HEK293 (cell line): ENCODE data around the gene SERHL2.

ENCODE experiments used
- CTCF ChIA-PET: fragments of 350-600 bp; formaldehyde crosslinking; extraction: SDS; loops from one replicate; lab custom pipeline; 2021; ENCODE audit warnings: antibody characterized with exemption; lab: Yijun Ruan, JAX
- POLR2A ChIA-PET: fragments of 300-600 bp; formaldehyde crosslinking; extraction: SDS; loops from one replicate; lab custom pipeline; 2020; ENCODE audit warnings: antibody characterized with exemption, inconsistent platforms; lab: Yijun Ruan, JAX
- H3K27ac ChIP-seq: fragments of 200-500 bp; sonication (Bioruptor generic); 2 replicates; pipeline ENCODE4 v1.5.1; 2014; ENCODE audit warnings: low read depth, low read length, control low read depth, inconsistent platforms; ENCODE audit errors: extremely low read depth
- H3K36me3 ChIP-seq, 2 experiments: fragments of 200-500 bp in 1 of 2; sonication (Bioruptor generic) in 1 of 2; 1 replicate in 1 of 2; 2 replicates in 1 of 2; pipeline ENCODE4 v1.5.1; 2014 to 2017; ENCODE audit warnings: inconsistent platforms in 2 of 2, low read length in 2 of 2; ENCODE audit not compliant: control insufficient read depth in 2 of 2, insufficient read depth in 1 of 2
- H3K4me1 ChIP-seq: fragments of 200-500 bp; sonication (Bioruptor generic); 2 replicates; pipeline ENCODE4 v1.5.1; 2014; ENCODE audit warnings: mild to moderate bottlenecking, low read length, inconsistent platforms; ENCODE audit not compliant: control insufficient read depth, insufficient read depth
- H3K4me3 ChIP-seq: 2 replicates; pipeline ENCODE4 v1.5.1; 2011; ENCODE audit warnings: low read depth, mild to moderate bottlenecking, control low read depth, low read length, moderate library complexity
- H3K9me3 ChIP-seq: fragments of 200-500 bp; sonication (Bioruptor generic); 2 replicates; pipeline ENCODE4 v1.5.1; 2014; ENCODE audit warnings: low read depth, low read length, inconsistent platforms; ENCODE audit not compliant: control insufficient read depth, insufficient read depth
- IKZF3 ChIP-seq: fragments of 450-650 bp; IDR thresholded peaks from 2 replicates; pipeline ENCODE4 v1.5.0; 2018; ENCODE audit warnings: missing biosample characterization, mild to moderate bottlenecking, missing genetic modification characterization, moderate library complexity
- KLF17 ChIP-seq: fragments of 450-650 bp; formaldehyde crosslinking; IDR thresholded peaks from 2 replicates; pipeline ENCODE4 v1.5.1; 2016; ENCODE audit warnings: missing biosample characterization, missing genetic modification characterization
- PATZ1 ChIP-seq: fragments of 450-650 bp; formaldehyde crosslinking; IDR thresholded peaks from 2 replicates; pipeline ENCODE4 v1.5.1; 2016; ENCODE audit warnings: missing biosample characterization, missing genetic modification characterization
- PRDM10 ChIP-seq: fragments of 450-650 bp; formaldehyde crosslinking; IDR thresholded peaks from 2 replicates; pipeline ENCODE4 v1.5.1; 2016; ENCODE audit warnings: missing biosample characterization, missing genetic modification characterization
- PRDM4 ChIP-seq: fragments of 450-650 bp; formaldehyde crosslinking; IDR thresholded peaks from 2 replicates; pipeline ENCODE4 v1.5.1; 2017; ENCODE audit warnings: missing biosample characterization, missing genetic modification characterization
- SCRT2 ChIP-seq: fragments of 450-650 bp; formaldehyde crosslinking; IDR thresholded peaks from 2 replicates; pipeline ENCODE4 v1.5.1; 2016; ENCODE audit warnings: missing biosample characterization, missing genetic modification characterization
- SETDB1 ChIP-seq: IDR thresholded peaks from one replicate; pipeline ENCODE4 v1.6.1; 2017; ENCODE audit warnings: mild to moderate bottlenecking, low read length, moderate library complexity, mixed read lengths; ENCODE audit not compliant: insufficient read length
- SP2 ChIP-seq: fragments of 450-650 bp; formaldehyde crosslinking; IDR thresholded peaks from 2 replicates; pipeline ENCODE4 v1.5.1; 2016; ENCODE audit warnings: missing biosample characterization, missing genetic modification characterization
- ZBTB7A ChIP-seq: fragments of 450-650 bp; formaldehyde crosslinking; IDR thresholded peaks from 2 replicates; pipeline ENCODE4 v1.5.1; 2016; ENCODE audit warnings: low read depth, missing biosample characterization, missing genetic modification characterization
- ZNF114 ChIP-seq: fragments of 450-650 bp; formaldehyde crosslinking; IDR thresholded peaks from 2 replicates; pipeline ENCODE4 v1.5.0; 2017; ENCODE audit warnings: missing biosample characterization, missing genetic modification characterization
- ZNF2 ChIP-seq: fragments of 450-650 bp; formaldehyde crosslinking; IDR thresholded peaks from 2 replicates; pipeline ENCODE4 v1.5.1; 2016; ENCODE audit warnings: missing biosample characterization, missing genetic modification characterization
- ZNF211 ChIP-seq: fragments of 450-650 bp; formaldehyde crosslinking; IDR thresholded peaks from 2 replicates; pipeline ENCODE4 v1.5.1; 2016; ENCODE audit warnings: low read depth, missing biosample characterization, missing genetic modification characterization
- ZNF426 ChIP-seq: fragments of 450-650 bp; formaldehyde crosslinking; IDR thresholded peaks from 2 replicates; pipeline ENCODE4 v1.5.1; 2017; ENCODE audit warnings: missing biosample characterization, missing genetic modification characterization, mild to moderate bottlenecking, inconsistent platforms, moderate library complexity
- ZNF433 ChIP-seq: fragments of 450-650 bp; formaldehyde crosslinking; IDR thresholded peaks from 2 replicates; pipeline ENCODE4 v1.5.1; 2016; ENCODE audit warnings: missing biosample characterization, missing genetic modification characterization, low read depth
- ZNF600 ChIP-seq: fragments of 450-650 bp; formaldehyde crosslinking; IDR thresholded peaks from 2 replicates; pipeline ENCODE4 v1.5.1; 2016; ENCODE audit warnings: missing biosample characterization, missing genetic modification characterization
- ZNF704 ChIP-seq: fragments of 450-650 bp; formaldehyde crosslinking; IDR thresholded peaks from 2 replicates; pipeline ENCODE4 v1.5.1; 2016; ENCODE audit warnings: missing biosample characterization, missing genetic modification characterization
- ZNF830 ChIP-seq: fragments of 450-650 bp; IDR thresholded peaks from 2 replicates; pipeline ENCODE4 v1.5.0; 2018; ENCODE audit warnings: missing biosample characterization, missing genetic modification characterization, low read depth, mild to moderate bottlenecking, moderate library complexity
- ZSCAN23 ChIP-seq: fragments of 450-650 bp; formaldehyde crosslinking; IDR thresholded peaks from 2 replicates; pipeline ENCODE4 v1.5.1; 2016; ENCODE audit warnings: missing biosample characterization, missing genetic modification characterization
- ZXDB ChIP-seq: fragments of 450-650 bp; formaldehyde crosslinking; IDR thresholded peaks from 2 replicates; pipeline ENCODE4 v1.5.1; 2016; ENCODE audit warnings: missing biosample characterization, missing genetic modification characterization

SERHL2 gene

GRCh38 chr22:42561856-42562255, 8.1 kb downstream of the SERHL2 start:
- Histone ChIP-seq H3K36me3 (peaks cover 0 to 2% of the 10 kb centered on the region in 2 experiments; a peak in 2 of 3 replicates), H3K27ac (0 out of 2 replicates have a peak overlapping the region, but pooled peaks have one; percentile 16), H3K4me1 (no peaks in the 10 kb centered on the region), H3K9me3 (no peaks in the 10 kb centered on the region), H3K4me3 (no peak overlapping the region)
- no peak for TF ChIP-seq ZNF704
- no peak for TF ChIP-seq PRDM4 (tag by site-specific recombination)
- TF ChIP-seq SETDB1, result no peak
- TF ChIP-seq ZNF114 (tag by site-specific recombination), result no peak
- no peak for TF ChIP-seq ZNF2 (tag by site-specific recombination)
- TF ChIP-seq PRDM10 (tag by site-specific recombination), result peak; percentile 77
- TF ChIP-seq ZSCAN23, result no peak
- ChIA-PET CTCF (interaction anchor here (0.8 to 3.7 kb wide), 14 partner anchors 8 to 87 kb away, joined by 3 to 31 read pairs (median 8); partner anchors contain the start of gene SERHL2), POLR2A (interaction anchor here (0.5 to 1.2 kb wide), 2 partner anchors 20 to 707 kb away, joined by 3 to 5 read pairs; no protein-coding TSS in a partner anchor)

- H3K4me3 ChIP-seq, result no peak overlapping the region
- TF ChIP-seq SCRT2 (tag by site-specific recombination) (no peak), ZNF830 (tag by site-specific recombination) (no peak), IKZF3 (tag by site-specific recombination) (no peak), KLF17 (no peak), SP2 (tag by site-specific recombination) (peak; percentile 15; the same call in 1 of the 2 replicates), ZXDB (tag by site-specific recombination) (no peak), ZNF433 (no peak), PATZ1 (tag by site-specific recombination) (no peak), ZNF426 (tag by site-specific recombination) (no peak), ZNF211 (tag by site-specific recombination) (no peak), ZNF600 (tag by site-specific recombination) (peak; percentile 20; the same call in 1 of the 2 replicates), ZBTB7A (no peak)
- TF ChIP-seq, all 188 proteins: peak for 2
- H3K4me1 ChIP-seq, result no peaks in the 10 kb centered on the region
- H3K9me3 ChIP-seq, result no peaks in the 10 kb centered on the region
- 0 out of 2 replicates have a peak overlapping the region, but pooled peaks have one; percentile 16 for H3K27ac ChIP-seq
- ChIA-PET POLR2A (interaction anchor here (0.5 to 1.2 kb wide), 3 partner anchors 20 to 707 kb away, joined by 3 to 5 read pairs (median 3); no protein-coding TSS in a partner anchor), CTCF (interaction anchor here (0.6 to 3.7 kb wide), 9 partner anchors 8 to 588 kb away, joined by 3 to 31 read pairs (median 5); partner anchors contain the start of gene SERHL2)
- H3K36me3 ChIP-seq, result peaks cover 0 to 2% of the 10 kb centered on the region in 2 experiments; a peak in 2 of 3 replicates
Observed at GRCh38 chr22:42562279-42562678, 8.5 kb downstream of the SERHL2 start.
